ENCODE measurements around the gene HS6ST3.

Gene HS6ST3

DNA sequence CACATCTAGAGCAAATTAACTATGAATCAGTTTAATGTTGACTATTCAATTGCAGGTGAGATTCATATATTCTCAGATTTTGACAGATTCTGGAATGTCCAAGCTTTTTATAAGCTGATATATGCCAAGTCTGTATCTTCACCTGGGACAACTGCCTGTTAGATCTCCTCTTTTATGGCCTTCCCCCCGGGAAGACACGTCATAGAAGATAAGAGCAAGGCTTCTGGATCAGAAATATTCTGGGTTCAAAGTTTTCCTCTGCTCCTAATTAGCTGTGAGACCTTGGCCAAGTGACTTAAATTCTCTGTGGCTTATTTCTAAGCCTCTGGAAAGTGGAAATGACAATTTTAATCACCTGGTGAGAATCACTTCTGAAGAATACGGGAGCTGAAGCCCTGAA lies 716.8 kb downstream of the HS6ST3 start:
- no peak for DNase-seq

GRCh38 chr13:96809366-96810096 lies 719.6 kb downstream of the HS6ST3 start:
- DNase-seq = no peak

DNA sequence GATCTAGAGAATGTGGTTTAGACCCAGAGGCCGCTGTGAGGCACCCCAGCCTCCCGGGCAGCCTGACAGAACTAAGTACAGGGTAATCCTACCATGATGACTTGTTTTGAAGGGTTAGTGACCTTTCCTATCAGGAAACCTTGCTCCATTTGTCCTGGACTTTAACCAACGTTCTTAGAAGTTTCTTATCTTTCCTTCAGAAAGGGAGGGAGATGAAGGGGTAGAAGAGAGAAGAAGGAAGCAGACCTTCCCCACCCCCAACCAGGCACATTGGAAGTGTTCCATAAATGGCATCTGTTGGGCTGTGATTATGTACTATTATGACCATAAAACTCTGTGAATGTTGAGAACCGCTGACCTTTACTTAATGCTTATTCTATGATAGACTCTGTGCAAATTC lies 720.2 kb downstream of the HS6ST3 start:
- no peak for DNase-seq

DNA sequence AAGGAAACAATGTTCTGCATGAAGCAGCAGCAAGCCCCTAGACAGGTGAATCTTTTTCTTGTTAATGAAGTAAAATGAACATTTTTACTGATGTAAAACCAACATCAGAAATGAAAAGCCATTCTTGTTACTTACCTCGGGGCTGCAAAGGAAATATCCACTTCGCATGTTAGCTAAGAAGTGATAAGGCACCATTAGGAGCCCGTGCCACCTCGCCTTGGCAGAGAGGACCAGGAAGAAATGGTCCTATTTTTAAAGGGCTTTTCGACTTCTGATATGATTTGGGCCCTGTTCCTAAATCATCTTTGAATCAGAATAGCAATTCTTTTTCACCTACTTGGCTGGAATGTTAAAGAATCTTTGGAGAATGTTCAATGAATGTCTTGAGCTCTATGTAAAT lies 721.1 kb downstream of the HS6ST3 start:
- DNase-seq = no peak

GRCh38 chr13:96816261-96816660 lies 726.4 kb downstream of the HS6ST3 start:
- no peak for DNase-seq

GRCh38 chr13:96816874-96817273 lies 727.0 kb downstream of the HS6ST3 start:
- no peak for DNase-seq

GRCh38 chr13:96817336-96817941 lies 727.5 kb downstream of the HS6ST3 start:
- DNase-seq = no peak

DNA sequence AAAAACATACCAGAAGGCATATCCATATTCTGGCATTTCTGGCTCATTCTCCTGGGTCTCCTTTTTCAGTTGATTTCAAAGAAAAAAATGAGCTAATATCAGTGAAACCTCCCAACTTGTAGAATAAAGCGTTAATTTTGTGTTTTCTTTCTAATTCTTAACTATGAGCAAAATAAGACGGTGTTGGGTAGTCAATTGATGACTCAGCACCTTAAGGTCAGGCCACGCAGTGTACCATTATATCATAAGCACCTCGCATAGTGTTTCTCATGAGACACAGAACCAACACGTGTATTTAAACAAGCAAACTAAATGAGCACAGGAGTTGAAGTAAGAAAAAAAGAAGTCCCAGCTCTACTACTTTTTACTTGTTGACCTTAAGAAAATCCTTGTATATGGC lies 729.5 kb downstream of the HS6ST3 start:
- DNase-seq = no peak

- no peak for DNase-seq
Observed at GRCh38 chr13:96821381-96821780, 731.5 kb downstream of the HS6ST3 start.

GRCh38 chr13:96821971-96822370 lies 732.1 kb downstream of the HS6ST3 start:
- DNase-seq = no peak

DNA sequence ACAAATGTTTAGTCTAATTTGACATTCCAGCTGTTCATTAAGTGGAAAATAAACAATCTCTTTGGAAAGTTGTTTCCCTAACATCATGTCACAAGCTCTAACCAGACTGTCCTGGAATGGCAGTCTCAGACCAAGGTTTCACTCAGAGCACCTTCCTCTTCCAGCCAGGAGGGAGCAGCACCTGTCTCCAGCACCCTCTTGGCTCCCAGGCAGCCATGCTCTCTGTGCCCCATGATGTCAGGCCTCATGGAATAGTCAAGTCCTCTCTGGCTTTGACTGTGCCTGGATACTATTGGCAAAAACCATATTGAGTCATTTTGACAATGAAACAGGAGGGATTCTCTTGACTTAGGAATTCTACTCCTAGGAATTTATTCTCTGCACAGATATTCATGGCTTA lies 733.0 kb downstream of the HS6ST3 start:
- no peak for DNase-seq

DNA sequence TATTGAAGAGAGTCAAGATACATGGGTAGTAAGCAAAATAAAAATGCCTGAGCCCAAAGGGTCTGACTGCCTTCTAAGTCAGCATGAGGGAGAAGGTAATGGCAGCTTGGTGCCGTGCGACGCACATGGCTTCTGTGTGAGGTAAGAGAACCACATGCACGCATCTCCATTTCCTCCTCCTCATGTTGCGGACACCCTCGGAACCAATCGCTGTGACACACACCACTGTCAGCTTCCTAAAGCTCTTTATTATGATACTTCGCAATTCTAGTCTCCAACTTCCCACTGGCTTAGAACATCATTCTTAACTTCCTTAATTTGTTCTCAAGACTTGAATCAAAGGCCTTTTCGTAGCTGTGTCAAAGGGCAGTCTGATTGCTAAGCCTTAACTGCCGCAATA lies 734.2 kb downstream of the HS6ST3 start:
- DNase-seq = no peak

- DNase-seq = no peak
Observed at GRCh38 chr13:96825653-96826052, 735.7 kb downstream of the HS6ST3 start.

GRCh38 chr13:96834626-96835025 lies 744.7 kb downstream of the HS6ST3 start:
- DNase-seq = no peak

DNA sequence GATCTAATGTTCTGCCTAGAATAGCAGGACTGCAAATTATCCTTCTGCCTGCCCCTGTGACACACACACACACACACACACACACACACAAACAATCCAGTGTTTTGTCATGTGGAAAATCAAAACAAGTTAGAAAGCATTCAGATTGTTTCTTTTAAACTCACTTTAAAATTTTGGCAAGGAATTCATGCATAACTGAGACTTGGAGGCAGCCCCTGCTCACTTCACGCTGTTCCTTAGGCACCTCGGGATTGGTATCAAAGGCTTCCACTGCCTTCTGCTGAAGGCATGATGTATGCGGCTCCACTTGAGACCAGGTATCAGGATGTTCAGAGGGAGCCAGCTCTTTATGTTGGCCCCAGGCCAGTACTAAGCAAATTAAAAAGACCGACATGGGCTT lies 745.6 kb downstream of the HS6ST3 start:
- DNase-seq = no peak

DNA sequence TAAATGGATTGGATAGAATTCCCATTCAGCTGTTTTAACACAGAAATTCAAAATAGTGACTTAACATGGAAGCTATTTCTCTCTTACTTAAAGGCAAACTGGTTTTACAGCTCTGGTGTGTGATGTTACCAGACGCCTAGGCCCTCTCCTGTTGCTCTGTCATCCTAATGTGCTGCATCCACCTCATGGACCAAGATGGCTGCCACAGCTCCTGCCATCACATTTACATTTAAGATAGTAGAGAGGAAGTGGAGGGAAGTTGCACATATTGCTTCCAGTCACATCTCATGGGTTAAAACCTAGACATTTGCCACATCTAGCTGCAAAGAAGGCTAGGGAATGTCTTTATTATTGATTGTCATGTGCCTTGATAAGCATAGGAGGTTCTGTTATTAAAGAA lies 746.8 kb downstream of the HS6ST3 start:
- no peak for DNase-seq

- DNase-seq = no peak
Observed at GRCh38 chr13:96837809-96838208, 747.9 kb downstream of the HS6ST3 start.

- no peak for DNase-seq
Observed at GRCh38 chr13:96844195-96844594, 754.3 kb downstream of the HS6ST3 start.

- DNase-seq = no peak
Observed at GRCh38 chr13:96844616-96845015, 754.7 kb downstream of the HS6ST3 start.

DNA sequence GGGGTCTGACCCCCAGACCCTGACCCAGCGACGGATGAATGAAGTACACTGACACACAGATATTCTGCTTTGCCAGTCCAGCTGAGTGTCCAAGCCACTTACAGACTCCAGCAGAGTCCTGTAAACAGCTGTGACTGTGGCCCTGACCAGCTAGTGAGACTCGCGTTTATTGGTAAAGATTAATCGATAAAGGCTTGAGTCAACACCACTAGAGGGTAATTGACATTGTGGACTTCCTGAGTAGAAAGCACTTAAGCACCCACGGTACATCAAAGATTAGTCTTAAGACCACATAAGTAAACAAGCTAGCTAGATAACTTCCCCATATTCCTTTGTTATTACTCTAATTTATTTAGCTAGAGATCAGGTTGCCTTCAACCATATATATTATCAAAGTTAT lies 758.4 kb downstream of the HS6ST3 start:
- no peak for DNase-seq

DNA sequence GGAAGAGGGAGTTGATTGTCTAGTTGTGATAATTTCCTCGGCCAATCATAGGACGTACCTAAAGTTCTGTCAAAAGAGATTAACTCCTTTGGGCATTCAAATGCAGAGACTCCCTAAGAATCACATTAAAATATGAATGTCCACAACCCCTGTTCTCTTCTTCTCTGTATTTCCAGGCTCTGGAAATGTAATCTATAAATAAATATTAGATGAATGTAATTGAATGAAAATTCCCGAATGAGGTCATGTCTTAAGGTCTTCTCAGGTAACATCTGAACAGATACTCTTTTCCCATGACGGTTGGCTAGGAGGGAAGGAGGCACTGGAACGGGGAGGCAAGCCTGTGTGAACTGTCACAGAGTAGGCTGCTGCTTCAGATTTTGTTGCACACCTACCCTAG lies 759.2 kb downstream of the HS6ST3 start:
- no peak for DNase-seq

DNA sequence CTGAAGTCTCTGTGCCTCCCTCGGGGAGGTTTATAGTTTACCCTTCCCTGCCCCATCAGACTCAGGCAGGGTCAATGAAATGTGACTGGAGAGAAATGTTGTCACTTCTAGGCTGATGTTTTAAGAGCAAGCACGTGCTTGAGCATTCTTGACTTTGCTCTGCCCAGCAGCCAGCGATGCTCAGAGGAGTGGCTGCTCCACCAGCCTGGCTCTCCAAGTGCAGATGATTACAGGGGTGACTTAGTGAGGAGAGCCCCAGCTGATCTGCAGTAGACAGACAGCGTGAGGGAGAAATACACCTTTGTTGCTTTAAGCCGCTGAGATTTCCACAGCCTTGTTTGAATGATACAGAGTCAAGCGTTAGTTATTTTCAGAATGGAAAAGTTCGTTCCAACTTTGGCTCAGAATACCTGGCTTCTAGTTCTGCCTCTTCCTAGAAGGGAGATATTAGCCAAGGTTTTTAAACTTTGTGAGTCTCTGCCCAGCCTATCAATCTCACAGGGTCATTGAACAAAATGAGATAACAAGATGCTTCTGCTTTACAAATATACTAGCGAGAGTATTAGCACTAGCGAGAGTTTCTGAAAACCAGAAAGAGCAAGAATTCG lies 760.7 kb downstream of the HS6ST3 start:
- no peak for DNase-seq

- DNase-seq = no peak
Observed at GRCh38 chr13:96851856-96852445, 762.0 kb downstream of the HS6ST3 start.

Data from effector CD8-positive, alpha-beta T cell (primary cell).